Muscle of leg (tissue), 11 donors: ENCODE measurements around the gene DYNC2H1. TPM values are rescaled to one million over a fixed set of nuclear protein-coding genes. Genes with fewer than 3 reads are reported as not detected.

Source experiments
- DNase-seq: peaks from one replicate; pipeline ENCODE4 v3.0.0; 2013
- H3K27ac ChIP-seq: one replicate; pipeline ENCODE4 v1.5.1; 2013; ENCODE audit warnings: mild to moderate bottlenecking, low read length, control low read depth
- H3K27me3 ChIP-seq: one replicate; pipeline ENCODE4 v1.6.1; 2013; ENCODE audit warnings: low read length; ENCODE audit not compliant: control insufficient read depth, insufficient read depth
- H3K36me3 ChIP-seq: one replicate; pipeline ENCODE4 v1.6.1; 2013; ENCODE audit warnings: low read length; ENCODE audit not compliant: control insufficient read depth, insufficient read depth
- H3K4me1 ChIP-seq: one replicate; pipeline ENCODE4 v1.6.1; 2013; ENCODE audit warnings: low read length; ENCODE audit not compliant: control insufficient read depth, insufficient read depth
- H3K4me3 ChIP-seq: one replicate; pipeline ENCODE4 v1.5.1; 2013; ENCODE audit warnings: low read length, control low read depth
- H3K9me3 ChIP-seq: replicated peaks from 2 replicates; pipeline ENCODE4 v1.6.1; 2013; ENCODE audit warnings: low read depth, low read length; ENCODE audit not compliant: control insufficient read depth
- WGBS: methylation state at CpG from one replicate; pipeline ENCODE4 v1.1.5; 2013; ENCODE audit warnings: missing lambda C conversion rate; ENCODE audit not compliant: insufficient coverage; 5-methylcytosine and 5-hydroxymethylcytosine counted together
- polyA plus RNA-seq, 8 donors: library from polyadenylated mRNA; unstranded; fragments of 120-200 nt; gene quantifications; one replicate each; pipeline versions ENCODE4 v1.2.1 to v1.2.3, GENCODE V29; 2013; ENCODE audit warnings: inconsistent platforms in 1 of 8, low replicate concordance in 1 of 8; ENCODE audit not compliant: insufficient read length in 8 of 8, insufficient read depth in 1 of 8
- total RNA-seq: library from RNA; stranded (reverse); fragments of 120-200 nt; gene quantifications from one replicate; pipeline ENCODE4 v1.2.4, GENCODE V29; 2013

Gene DYNC2H1
- total and polyA plus RNA-seq, 9 donors: 9.8 to 17.2 (median 12.0) TPM

- DNase-seq: peak; percentile 19
- Histone ChIP-seq H3K4me3 (no peak overlapping the region), H3K9me3 (no peaks in the 10 kb centered on the region), H3K4me1 (no peaks in the 10 kb centered on the region), H3K36me3 (no peaks in the 10 kb centered on the region), H3K27me3 (no peaks in the 10 kb centered on the region), H3K27ac (no peak overlapping the region)
- WGBS: no CpG with 5 or more reads among the region's 6 CpGs
Measured at GRCh38 chr11:103433386-103434072, 324.3 kb downstream of the DYNC2H1 start.

DNA sequence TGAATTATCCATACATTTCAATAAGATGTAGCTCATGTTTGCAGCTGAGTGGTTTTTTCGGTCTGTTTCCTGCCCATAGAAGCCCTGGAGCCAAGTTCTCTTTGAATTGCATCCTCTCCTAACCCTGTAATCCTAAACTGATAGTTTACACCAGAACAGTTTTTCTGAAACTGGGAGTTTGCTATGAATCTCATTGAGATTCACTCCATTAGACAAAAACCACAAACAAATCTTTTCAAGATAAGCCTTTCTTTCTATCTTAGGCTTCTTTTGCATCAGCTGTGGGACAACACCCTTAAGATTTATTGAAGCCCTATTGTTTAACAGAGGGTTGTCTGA lies 324.8 kb downstream of the DYNC2H1 start:
- Histone ChIP-seq H3K4me3 (no peak overlapping the region), H3K9me3 (no peaks in the 10 kb centered on the region), H3K27ac (no peak overlapping the region), H3K4me1 (no peaks in the 10 kb centered on the region), H3K36me3 (no peaks in the 10 kb centered on the region), H3K27me3 (no peaks in the 10 kb centered on the region)
- no peak for DNase-seq
- no CpG with 5 or more reads among the region's 1 CpG for WGBS

- H3K36me3 ChIP-seq: no peaks in the 10 kb centered on the region
- H3K9me3 ChIP-seq: no peaks in the 10 kb centered on the region
- H3K27me3 ChIP-seq: no peaks in the 10 kb centered on the region
- no peak for DNase-seq
- no peaks in the 10 kb centered on the region for H3K4me1 ChIP-seq
- no peak overlapping the region for H3K4me3 ChIP-seq
- WGBS: 79% methylated on average over 1 of the region's 3 CpGs
- no peak overlapping the region for H3K27ac ChIP-seq
Measured at GRCh38 chr11:103436131-103436770, 327.0 kb downstream of the DYNC2H1 start.

DNA sequence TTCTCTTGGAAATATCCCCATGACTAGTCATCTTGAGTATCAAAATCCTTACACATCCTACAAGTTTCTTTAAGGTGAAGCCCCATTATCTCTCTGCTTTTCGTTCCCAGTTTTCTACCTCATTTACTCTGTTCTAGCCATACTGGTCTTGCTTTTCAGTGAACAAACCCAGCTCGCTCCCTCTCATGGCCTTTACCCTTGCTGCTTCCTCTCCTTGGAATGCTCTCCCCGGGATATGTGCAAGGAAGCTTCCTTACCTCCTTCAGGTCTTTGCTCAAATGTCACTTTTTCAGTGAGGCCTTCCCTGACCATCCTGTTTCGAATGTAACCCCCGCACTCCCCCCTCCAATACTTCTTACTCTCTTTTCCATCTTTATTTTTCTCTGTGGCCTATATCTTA lies 331.8 kb downstream of the DYNC2H1 start:
- WGBS: 65% methylated on average over 3 of the region's 5 CpGs
- H3K27me3 ChIP-seq: no peaks in the 10 kb centered on the region
- H3K4me1 ChIP-seq: no peaks in the 10 kb centered on the region
- no peak overlapping the region for H3K4me3 ChIP-seq
- no peak overlapping the region for H3K27ac ChIP-seq
- DNase-seq: no peak
- H3K36me3 ChIP-seq: no peaks in the 10 kb centered on the region
- H3K9me3 ChIP-seq: no peaks in the 10 kb centered on the region

- Histone ChIP-seq H3K4me1 (no peaks in the 10 kb centered on the region), H3K27ac (no peak overlapping the region), H3K4me3 (no peak overlapping the region), H3K36me3 (no peaks in the 10 kb centered on the region), H3K9me3 (no peaks in the 10 kb centered on the region), H3K27me3 (no peaks in the 10 kb centered on the region)
- no peak for DNase-seq
- WGBS: 72% methylated on average over 3 of the region's 3 CpGs
Measured at GRCh38 chr11:103448966-103449365, 339.7 kb downstream of the DYNC2H1 start.

DNA sequence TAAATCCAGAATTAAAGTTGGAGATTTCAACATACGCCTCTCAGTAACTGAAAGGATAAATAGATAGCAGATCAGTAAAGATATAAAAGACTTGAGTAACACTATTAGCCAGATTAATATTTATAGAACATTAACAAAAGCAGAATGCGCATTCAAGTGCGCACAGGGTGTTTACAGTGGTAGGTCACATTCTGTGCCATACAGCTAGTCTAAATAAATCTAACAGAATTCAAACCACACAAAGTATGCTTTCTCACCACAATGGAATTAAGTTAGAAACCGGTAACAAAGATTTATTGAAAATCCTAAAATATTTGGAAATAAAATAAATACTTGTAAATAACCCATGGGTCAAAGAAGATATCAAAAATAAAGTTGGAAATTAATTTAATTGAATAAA lies 341.0 kb downstream of the DYNC2H1 start:
- Histone ChIP-seq H3K4me1 (no peaks in the 10 kb centered on the region), H3K4me3 (no peak overlapping the region), H3K27me3 (no peaks in the 10 kb centered on the region), H3K27ac (no peak overlapping the region), H3K9me3 (no peaks in the 10 kb centered on the region), H3K36me3 (no peaks in the 10 kb centered on the region)
- no peak for DNase-seq
- no CpG with 5 or more reads among the region's 4 CpGs for WGBS

DNA sequence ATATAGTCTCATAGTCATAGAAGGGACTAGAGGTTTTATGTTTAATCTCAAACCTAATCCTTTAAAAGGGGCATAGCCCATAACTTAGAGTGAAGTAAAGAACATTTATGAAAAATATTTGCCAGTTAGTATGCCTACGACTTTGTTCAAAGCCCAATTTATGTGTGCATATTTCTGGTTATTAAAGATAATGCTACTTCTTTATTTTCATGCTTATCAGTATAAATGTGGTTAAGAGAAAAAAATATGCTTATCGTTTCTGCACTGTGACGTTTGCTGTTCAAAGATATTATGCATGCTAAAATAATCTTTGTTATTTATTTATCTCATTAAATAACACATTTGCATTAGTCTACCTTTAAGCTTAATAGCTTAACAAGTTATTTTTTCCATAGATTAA lies 343.9 kb downstream of the DYNC2H1 start:
- no peaks in the 10 kb centered on the region for H3K4me1 ChIP-seq
- H3K27ac ChIP-seq: no peak overlapping the region
- no CpG with 5 or more reads among the region's 3 CpGs for WGBS
- H3K36me3 ChIP-seq: no peaks in the 10 kb centered on the region
- H3K4me3 ChIP-seq: no peak overlapping the region
- no peaks in the 10 kb centered on the region for H3K27me3 ChIP-seq
- no peaks in the 10 kb centered on the region for H3K9me3 ChIP-seq
- DNase-seq: no peak

GRCh38 chr11:103453915-103454709 lies 344.9 kb downstream of the DYNC2H1 start:
- H3K27me3 ChIP-seq: no peaks in the 10 kb centered on the region
- DNase-seq: no peak
- no peak overlapping the region for H3K4me3 ChIP-seq
- H3K27ac ChIP-seq: no peak overlapping the region
- WGBS: no CpG with 5 or more reads among the region's 4 CpGs
- H3K4me1 ChIP-seq: no peaks in the 10 kb centered on the region
- no peaks in the 10 kb centered on the region for H3K36me3 ChIP-seq
- no peaks in the 10 kb centered on the region for H3K9me3 ChIP-seq

- DNase-seq: no peak
- no peaks in the 10 kb centered on the region for H3K9me3 ChIP-seq
- H3K4me3 ChIP-seq: no peak overlapping the region
- no peaks in the 10 kb centered on the region for H3K4me1 ChIP-seq
- no CpG with 5 or more reads among the region's 1 CpG for WGBS
- no peaks in the 10 kb centered on the region for H3K27me3 ChIP-seq
- no peaks in the 10 kb centered on the region for H3K36me3 ChIP-seq
- no peak overlapping the region for H3K27ac ChIP-seq
Measured at GRCh38 chr11:103464420-103464819, 355.2 kb downstream of the DYNC2H1 start.

DNA sequence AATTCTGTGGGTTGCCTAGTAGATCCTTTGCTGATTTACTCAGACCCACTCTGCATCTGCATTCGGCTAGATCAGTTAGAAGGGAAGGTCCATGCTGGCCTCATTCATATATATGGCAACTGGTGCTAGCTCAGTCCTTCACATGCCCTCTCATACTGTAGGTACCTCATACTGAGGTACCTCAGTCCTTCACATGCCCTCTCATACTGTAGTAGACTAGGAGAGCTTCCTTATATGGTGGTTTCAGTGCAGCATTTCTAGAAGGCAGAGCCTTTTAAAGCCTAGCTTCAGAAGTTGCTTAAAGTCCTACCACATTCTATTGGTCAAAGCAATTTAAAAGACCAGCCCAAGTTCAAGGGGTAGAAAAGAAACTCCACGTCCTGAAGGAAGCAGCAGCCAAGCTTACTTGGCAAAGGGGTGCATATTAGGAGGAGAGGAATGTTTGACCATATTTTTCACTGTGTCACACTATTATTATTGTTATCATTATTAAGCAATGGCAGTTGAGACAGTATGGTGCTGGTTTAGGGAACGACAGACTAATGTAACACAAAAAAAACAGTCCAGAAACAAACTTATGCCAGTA lies 356.4 kb downstream of the DYNC2H1 start:
- no peaks in the 10 kb centered on the region for H3K36me3 ChIP-seq
- H3K4me1 ChIP-seq: no peaks in the 10 kb centered on the region
- no CpG with 5 or more reads among the region's 3 CpGs for WGBS
- no peak for DNase-seq
- no peaks in the 10 kb centered on the region for H3K27me3 ChIP-seq
- H3K27ac ChIP-seq: no peak overlapping the region
- no peaks in the 10 kb centered on the region for H3K9me3 ChIP-seq
- no peak overlapping the region for H3K4me3 ChIP-seq
